ENCODE results near the gene LRRC27.
"Not testable (repeated sequence)": the region's sequence is repeated elsewhere in the genome, so short reads cannot be mapped to it uniquely, and the experiment has no call there.

The LRRC27 gene

GRCh38 chr10:132314881-132315280 is 17.1 kb upstream of the LRRC27 start:
- DNase-seq (ENCODE audit: low read depth in 3 of 3), result not testable (repeated sequence)

DNA sequence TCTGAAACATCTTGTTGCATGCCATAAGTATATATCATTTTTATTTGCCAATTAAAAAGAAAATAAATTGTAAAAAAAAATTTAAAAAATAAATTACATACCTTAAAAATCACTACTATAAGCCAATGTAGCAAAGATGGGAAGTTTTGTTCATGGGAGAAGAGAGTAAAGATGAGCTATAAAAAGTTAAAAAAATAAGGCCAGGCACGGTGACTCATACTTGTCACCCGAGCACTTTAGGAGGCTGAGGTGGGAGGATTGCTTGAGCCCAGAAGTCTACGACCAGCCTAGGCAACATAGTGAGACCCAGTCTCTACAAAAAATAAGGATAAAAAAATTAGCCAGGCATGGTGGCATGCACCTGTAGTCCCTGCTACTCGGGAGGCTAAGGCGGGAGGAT is 15.9 kb upstream of the LRRC27 start:
- no peak for DNase-seq (ENCODE audit: low read depth in 3 of 3)

DNA sequence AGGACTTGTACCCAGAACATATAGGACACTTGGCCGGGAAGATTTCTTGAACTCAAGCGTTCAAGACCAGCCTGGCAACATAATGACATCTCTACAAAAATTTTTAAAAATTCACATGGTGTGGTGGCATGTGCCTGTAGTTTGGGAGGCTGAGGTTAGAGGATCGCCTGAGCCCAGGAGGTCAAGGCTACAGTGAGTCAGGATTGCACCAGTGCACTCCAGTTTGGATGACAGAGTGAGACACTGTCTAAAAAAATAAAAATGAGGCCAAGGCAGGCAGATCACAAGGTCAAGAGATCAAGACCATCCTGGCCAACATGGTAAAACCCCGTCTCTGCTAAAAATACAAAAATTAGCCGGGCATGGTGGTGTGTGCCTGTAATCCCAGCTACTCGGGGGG is 14.5 kb upstream of the LRRC27 start:
- DNase-seq (ENCODE audit: low read depth in 3 of 3), result not testable (repeated sequence)

GRCh38 chr10:132319853-132320653 is 11.9 kb upstream of the LRRC27 start:
- no peak for DNase-seq (ENCODE audit: low read depth in 3 of 3)

- DNase-seq (ENCODE audit: low read depth in 3 of 3), result no peak
Measured at GRCh38 chr10:132320654-132321469, 11.1 kb upstream of the LRRC27 start.

- DNase-seq (ENCODE audit: low read depth in 3 of 3), result no peak
Measured at GRCh38 chr10:132321726-132322125, 10.3 kb upstream of the LRRC27 start.

GRCh38 chr10:132322586-132323048 is 9.4 kb upstream of the LRRC27 start:
- DNase-seq (ENCODE audit: low read depth in 3 of 3), result no peak

- DNase-seq (ENCODE audit: low read depth in 3 of 3), result no peak
Measured at GRCh38 chr10:132324186-132324585, 7.8 kb upstream of the LRRC27 start.

DNA sequence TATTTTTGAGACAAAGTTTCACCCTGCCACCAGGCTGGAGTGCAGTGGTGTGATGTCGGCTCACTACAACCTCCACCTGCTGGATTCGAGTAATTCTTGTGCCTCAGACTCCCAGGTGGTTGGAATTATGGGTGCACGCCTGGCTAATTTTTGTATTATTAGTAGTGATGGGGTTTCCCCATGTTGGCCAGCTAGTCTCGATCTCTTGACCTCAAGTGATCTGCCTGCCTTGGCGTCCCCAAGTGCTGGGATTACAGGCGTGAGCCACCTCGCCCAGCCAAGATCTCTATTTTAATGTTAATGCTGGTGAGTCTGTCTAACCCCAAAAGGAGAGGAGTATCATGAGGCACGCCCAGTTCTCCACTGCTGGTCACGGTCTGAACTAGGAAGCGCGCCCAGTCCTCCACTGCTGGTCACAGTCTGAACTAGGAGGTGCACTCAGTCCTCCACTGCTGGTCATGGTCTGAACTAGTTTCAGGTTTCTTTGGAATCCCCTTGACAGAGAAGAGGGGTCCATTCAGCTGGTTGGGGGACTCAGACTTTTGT is 5.6 kb upstream of the LRRC27 start:
- DNase-seq (ENCODE audit: low read depth in 3 of 3), result no peak

DNA sequence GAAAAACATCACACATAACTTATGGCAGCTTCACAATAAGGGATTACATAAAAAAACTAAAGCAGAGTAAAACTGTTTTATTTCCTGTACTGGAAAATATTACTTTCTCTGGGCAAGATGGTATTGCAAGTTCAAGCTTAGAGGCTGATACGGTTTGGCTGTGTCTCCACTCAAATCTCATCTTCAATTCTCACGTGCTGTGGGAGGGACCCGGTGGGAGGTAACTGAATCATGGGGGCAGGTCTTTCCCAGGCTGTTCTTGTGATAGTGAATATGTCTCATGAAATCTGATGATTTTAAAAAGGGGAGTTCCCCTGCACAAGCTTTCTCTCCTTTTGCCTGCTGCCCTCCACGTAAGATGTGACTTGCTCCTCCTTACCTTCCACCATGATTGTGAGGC is 5.1 kb upstream of the LRRC27 start:
- DNase-seq (ENCODE audit: low read depth in 3 of 3), result peak in 1 of 3 experiments; percentile 55

- no peak for DNase-seq (ENCODE audit: low read depth in 3 of 3)
Measured at GRCh38 chr10:132328106-132328505, 3.9 kb upstream of the LRRC27 start.

GRCh38 chr10:132328738-132329137 is 3.3 kb upstream of the LRRC27 start:
- no peak for DNase-seq (ENCODE audit: low read depth in 3 of 3)

GRCh38 chr10:132329565-132330485 is 2.2 kb upstream of the LRRC27 start:
- no peak for DNase-seq (ENCODE audit: low read depth in 3 of 3)

GRCh38 chr10:132330486-132330833 is 1.5 kb upstream of the LRRC27 start:
- DNase-seq (ENCODE audit: low read depth in 3 of 3), result no peak

DNA sequence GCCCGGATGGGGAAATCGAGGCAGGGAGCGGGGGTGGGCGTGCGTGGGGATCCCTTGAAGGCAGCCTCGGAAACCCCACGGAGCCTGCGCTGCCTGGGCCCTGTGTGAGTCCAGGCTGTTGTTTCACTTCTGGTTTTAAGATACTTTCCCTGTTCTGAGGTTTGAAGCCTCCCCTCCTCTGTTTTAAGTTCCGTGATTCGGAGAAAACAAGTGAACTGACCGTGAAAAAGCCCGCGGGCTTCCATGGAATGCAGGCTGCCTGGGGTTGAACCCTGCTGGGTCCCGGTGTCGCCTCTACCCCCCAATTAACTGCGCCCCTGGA is 401 bp downstream of the LRRC27 start:
- no peak for DNase-seq (ENCODE audit: low read depth in 3 of 3)

DNA sequence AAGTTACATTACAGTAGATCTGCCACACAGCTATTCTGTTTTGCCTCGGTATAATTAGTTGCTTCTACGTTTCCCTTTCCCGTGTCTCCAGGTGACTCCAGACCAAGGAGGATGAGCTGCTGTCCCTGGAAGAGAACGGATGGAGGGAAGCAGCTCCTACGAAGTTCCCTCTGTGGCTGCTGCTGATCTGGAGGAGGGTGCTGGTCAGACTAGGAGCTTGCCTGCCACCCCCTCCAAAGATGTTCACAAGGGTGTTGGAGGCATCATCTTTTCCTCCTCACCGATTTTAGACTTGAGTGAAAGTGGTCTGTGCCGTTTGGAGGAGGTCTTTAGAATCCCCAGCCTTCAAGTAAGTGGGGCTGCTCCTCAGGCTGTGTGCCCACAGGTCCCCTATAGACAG is 1.4 kb downstream of the LRRC27 start:
- DNase-seq (ENCODE audit: low read depth in 3 of 3), result no peak

GRCh38 chr10:132334631-132335188 is 2.7 kb downstream of the LRRC27 start:
- DNase-seq (ENCODE audit: low read depth in 3 of 3), result no peak

DNA sequence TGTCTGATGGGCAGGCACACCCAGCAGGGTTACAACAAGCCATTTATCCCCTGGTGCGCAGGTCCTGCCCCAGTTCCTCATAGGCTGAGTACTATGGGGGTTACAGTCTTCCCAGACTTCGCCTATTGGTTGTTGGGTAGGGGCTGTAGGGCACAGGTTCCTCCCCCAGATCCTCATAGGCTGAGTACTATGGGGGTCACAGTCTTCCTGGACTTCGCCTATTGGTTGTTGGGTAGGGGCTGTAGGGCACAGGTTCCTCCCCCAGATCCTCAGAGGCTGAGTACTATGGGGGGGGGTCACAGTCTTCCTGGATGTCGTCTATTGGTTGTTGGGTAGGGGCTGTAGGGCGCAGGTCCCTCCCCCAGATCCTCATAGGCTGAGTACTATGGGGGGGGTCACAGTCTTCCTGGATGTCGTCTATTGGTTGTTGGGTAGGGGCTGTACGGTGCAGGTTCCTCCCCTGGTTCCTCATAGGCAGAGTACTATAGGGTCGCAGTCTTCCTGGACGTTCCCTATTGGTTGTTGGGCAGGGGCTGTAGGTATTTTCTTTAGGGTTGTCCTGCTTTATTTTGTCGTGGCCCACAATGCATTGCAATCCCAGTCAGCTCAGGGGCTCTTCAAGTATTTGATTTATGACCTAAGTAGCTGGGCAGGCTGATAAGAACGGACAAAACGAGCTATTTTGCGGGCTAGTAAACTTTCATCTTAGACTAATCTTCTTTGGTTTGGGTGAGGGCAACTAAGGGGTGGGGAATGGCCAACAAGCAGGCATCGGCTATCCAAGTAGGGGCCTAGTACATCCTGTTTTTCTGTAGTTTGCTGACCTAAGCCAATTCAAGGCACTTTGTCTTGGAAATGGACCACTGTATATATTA is 3.4 kb downstream of the LRRC27 start:
- DNase-seq (ENCODE audit: low read depth in 3 of 3), result no peak

DNA sequence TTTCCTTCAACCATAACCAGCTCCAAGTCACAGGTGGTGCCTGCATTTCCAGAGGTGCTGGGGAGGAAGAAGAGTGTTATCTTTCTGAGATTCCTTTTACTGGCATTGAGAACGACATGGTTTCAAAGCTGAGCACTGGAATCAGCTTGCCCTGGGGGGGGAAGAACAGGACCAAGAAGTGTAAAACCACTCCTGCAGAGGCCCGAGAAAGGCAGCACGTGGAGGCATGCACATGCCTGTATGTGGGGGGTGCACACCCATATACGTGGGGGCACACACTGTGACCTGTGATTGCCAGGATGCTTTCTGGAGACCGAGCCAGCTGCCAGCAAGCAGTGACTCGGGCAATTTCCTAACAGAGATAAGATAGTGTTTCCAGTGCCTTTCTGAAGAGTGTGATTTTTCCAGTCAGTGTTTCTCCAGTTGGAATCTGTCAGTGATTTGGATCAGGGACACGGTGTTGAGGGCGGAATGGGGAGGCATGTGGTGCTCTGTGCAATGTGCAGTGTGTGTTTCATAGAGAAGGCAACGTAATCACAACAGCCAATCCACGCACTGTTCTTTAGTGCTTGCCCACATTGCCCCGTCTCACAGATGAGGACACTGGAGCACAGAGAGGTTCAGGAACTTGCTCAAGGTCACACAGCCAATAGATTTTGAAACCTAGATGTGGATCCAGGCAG is 4.2 kb downstream of the LRRC27 start:
- DNase-seq (ENCODE audit: low read depth in 3 of 3), result no peak

- DNase-seq (ENCODE audit: low read depth in 3 of 3), result no peak
Measured at GRCh38 chr10:132336919-132337407, 5.0 kb downstream of the LRRC27 start.

Data from stimulated activated CD4-positive, alpha-beta T cell treated with anti-CD3 and anti-CD28 coated beads, TNF-alpha, amount 100 ng/mL, for 24 hours (primary cell).